ENCODE measurements around the gene VPS37B.

VPS37B gene

GRCh38 chr12:122862872-122863701 lies 32.8 kb downstream of the VPS37B start:
- no peak for TF ChIP-seq CTCF (IDR thresholded peaks at IDR 0.05; ENCODE audit: low read depth, low read length)
- H3K27ac ChIP-seq = peak overlapping the region; percentile 59
- H3K9me3 ChIP-seq (ENCODE audit: severe bottlenecking) = no peaks in the 10 kb centered on the region
- peak; percentile 76 for DNase-seq
- H3K36me3 ChIP-seq = peaks cover 69% of the 10 kb centered on the region
- H3K27me3 ChIP-seq (ENCODE audit: insufficient read depth, low read depth, severe bottlenecking) = no peaks in the 10 kb centered on the region
- H3K4me3 ChIP-seq (ENCODE audit: low read depth, low read length) = no peak overlapping the region

GRCh38 chr12:122862110-122862634 lies 33.8 kb downstream of the VPS37B start:
- TF ChIP-seq CTCF (IDR thresholded peaks at IDR 0.05; ENCODE audit: low read depth, low read length) = no peak
- DNase-seq = no peak
- H3K4me3 ChIP-seq (ENCODE audit: low read depth, low read length) = no peak overlapping the region
- H3K27ac ChIP-seq = peak overlapping the region; percentile 73
- H3K27me3 ChIP-seq (ENCODE audit: insufficient read depth, low read depth, severe bottlenecking) = no peaks in the 10 kb centered on the region
- H3K9me3 ChIP-seq (ENCODE audit: severe bottlenecking) = no peaks in the 10 kb centered on the region
- peaks cover 68% of the 10 kb centered on the region for H3K36me3 ChIP-seq

GRCh38 chr12:122861587-122861970 lies 34.3 kb downstream of the VPS37B start:
- Histone ChIP-seq H3K9me3 (ENCODE audit: severe bottlenecking) (no peaks in the 10 kb centered on the region), H3K36me3 (peaks cover 64% of the 10 kb centered on the region), H3K27ac (peak overlapping the region; percentile 73), H3K27me3 (ENCODE audit: insufficient read depth, low read depth, severe bottlenecking) (no peaks in the 10 kb centered on the region), H3K4me3 (ENCODE audit: low read depth, low read length) (no peak overlapping the region)
- TF ChIP-seq CTCF (IDR thresholded peaks at IDR 0.05; ENCODE audit: low read depth, low read length) = no peak
- DNase-seq = no peak

GRCh38 chr12:122860854-122861586 lies 34.9 kb downstream of the VPS37B start:
- no peaks in the 10 kb centered on the region for H3K9me3 ChIP-seq (ENCODE audit: severe bottlenecking)
- DNase-seq = no peak
- no peak overlapping the region for H3K4me3 ChIP-seq (ENCODE audit: low read depth, low read length)
- H3K27me3 ChIP-seq (ENCODE audit: insufficient read depth, low read depth, severe bottlenecking) = no peaks in the 10 kb centered on the region
- peaks cover 58% of the 10 kb centered on the region for H3K36me3 ChIP-seq
- H3K27ac ChIP-seq = peak overlapping the region; percentile 73
- no peak for TF ChIP-seq CTCF (IDR thresholded peaks at IDR 0.05; ENCODE audit: low read depth, low read length)

- Histone ChIP-seq H3K4me3 (ENCODE audit: low read depth, low read length) (peak overlapping the region; percentile 11; the same call in 1 of the 2 replicates), H3K9me3 (ENCODE audit: severe bottlenecking) (no peaks in the 10 kb centered on the region), H3K27me3 (ENCODE audit: insufficient read depth, low read depth, severe bottlenecking) (no peaks in the 10 kb centered on the region), H3K27ac (peak overlapping the region; percentile 73), H3K36me3 (peaks cover 50% of the 10 kb centered on the region)
- peak; percentile 89 for DNase-seq
- TF ChIP-seq CTCF (IDR thresholded peaks at IDR 0.05; ENCODE audit: low read depth, low read length) = peak; percentile 83
These were observed 35.7 kb downstream of the VPS37B start for GRCh38 chr12:122860040-122860853.
